GM13977 (cell line): Measurements from ENCODE around the gene JAK2.
"Not testable (repeated sequence)": the region's sequence is repeated elsewhere in the genome, so short reads cannot be mapped to it uniquely, and the experiment has no call there.

Experiments used
- DNase-seq: peaks from one replicate; pipeline ENCODE4 v3.0.0; 2012; ENCODE audit warnings: low spot score
- CTCF ChIP-seq: IDR thresholded peaks from 2 replicates; pipeline ENCODE4 v1.5.1; 2012; ENCODE audit warnings: mild to moderate bottlenecking, control low read depth; ENCODE audit not compliant: insufficient read depth; ENCODE audit errors: extremely low read depth, missing control alignments
- in situ Hi-C: fragments of 300-500 bp; cut with MboI; formaldehyde crosslinking; loops from one replicate; pipeline ENCODE4 v1.12.0; 2022; ENCODE audit warnings: low sequenced_read_pairs, low pct_unique_long_range_greater_than_20kb, mixed read lengths, inconsistent platforms; ENCODE audit not compliant: unreplicated experiment

Gene JAK2

GRCh38 chr9:4997631-4998030 lies 12.6 kb downstream of the JAK2 start:
- in situ Hi-C loops: loop anchor here (25.0 kb wide), 1 partner anchor 440 kb away; the partner anchor contains the start of gene PLGRKT
- no peak for DNase-seq
- no peak for TF ChIP-seq CTCF

GRCh38 chr9:5002811-5003210 lies 17.7 kb downstream of the JAK2 start:
- in situ Hi-C loops: no loop called here
- TF ChIP-seq CTCF: no peak
- DNase-seq: no peak

GRCh38 chr9:5004481-5004880 lies 19.4 kb downstream of the JAK2 start:
- TF ChIP-seq CTCF: no peak
- no peak for DNase-seq
- in situ Hi-C loops: no loop called here

- DNase-seq: no peak
- in situ Hi-C loops: no loop called here
- no peak for TF ChIP-seq CTCF
These were observed 23.1 kb downstream of the JAK2 start for GRCh38 chr9:5008202-5008601.

GRCh38 chr9:5013374-5013773 lies 28.3 kb downstream of the JAK2 start:
- in situ Hi-C loops: no loop called here

GRCh38 chr9:5015934-5016333 lies 30.9 kb downstream of the JAK2 start:
- no peak for DNase-seq
- TF ChIP-seq CTCF: no peak
- in situ Hi-C loops: no loop called here

More at GRCh38 chr9:5013374-5013773, 28.3 kb downstream of the JAK2 start:
- DNase-seq: no peak
- TF ChIP-seq CTCF: no peak

GRCh38 chr9:5025416-5025815 lies 40.3 kb downstream of the JAK2 start:
- no peak for TF ChIP-seq CTCF
- DNase-seq: no peak
- in situ Hi-C loops: no loop called here

- DNase-seq, in situ Hi-C loops: not testable (repeated sequence)
These were observed 46.9 kb downstream of the JAK2 start for GRCh38 chr9:5031941-5032340.
